Measurements from ENCODE around the gene DIDO1.
"Not testable (repeated sequence)": the region's sequence is repeated elsewhere in the genome, so short reads cannot be mapped to it uniquely, and the experiment has no call there.

DIDO1 gene

GRCh38 chr20:62858058-62858830 lies 68.1 kb downstream of the DIDO1 start:
- no peak for DNase-seq (ENCODE audit: extremely low spot score)
- no peak for TF ChIP-seq CTCF (IDR thresholded peaks at IDR 0.05; ENCODE audit: control extremely low read depth, extremely low read depth, low read depth, missing control alignments)
- ChIA-PET CTCF (interaction anchor here (0.6 to 2.5 kb wide), 4 partner anchors 9 to 347 kb away, joined by 3 to 5 read pairs (median 4); no protein-coding TSS in a partner anchor), POLR2A (no interaction called here)

- CTCF ChIA-PET, result interaction anchor here (1.2 to 1.8 kb wide), 2 partner anchors 11 to 61 kb away, joined by 3 to 5 read pairs; no protein-coding TSS in a partner anchor
- DNase-seq (ENCODE audit: extremely low spot score), result no peak
- POLR2A ChIA-PET, result interaction anchor here (0.6 kb wide), 1 partner anchor 507 kb away, joined by 3 read pairs; no protein-coding TSS in a partner anchor
- no peak for TF ChIP-seq CTCF (IDR thresholded peaks at IDR 0.05; ENCODE audit: control extremely low read depth, extremely low read depth, low read depth, missing control alignments)
Measured at GRCh38 chr20:62856931-62857619, 69.2 kb downstream of the DIDO1 start.

- ChIA-PET POLR2A (no interaction called here), CTCF (interaction anchor here (1.3 to 2.6 kb wide), 3 partner anchors 8 to 32 kb away, joined by 3 to 10 read pairs (median 5); no protein-coding TSS in a partner anchor)
- DNase-seq (ENCODE audit: extremely low spot score), result no peak
- no peak for TF ChIP-seq CTCF (IDR thresholded peaks at IDR 0.05; ENCODE audit: control extremely low read depth, extremely low read depth, low read depth, missing control alignments)
Measured at GRCh38 chr20:62855120-62855519, 71.2 kb downstream of the DIDO1 start.

GRCh38 chr20:62854121-62854520 lies 72.2 kb downstream of the DIDO1 start:
- CTCF ChIA-PET, result interaction anchor here (1.5 to 2.6 kb wide), 2 partner anchors 9 to 31 kb away, joined by 5 to 10 read pairs; no protein-coding TSS in a partner anchor
- POLR2A ChIA-PET, result no interaction called here
- TF ChIP-seq CTCF (IDR thresholded peaks at IDR 0.05; ENCODE audit: control extremely low read depth, extremely low read depth, low read depth, missing control alignments), result no peak
- no peak for DNase-seq (ENCODE audit: extremely low spot score)

- POLR2A ChIA-PET, result interaction anchor here (0.6 kb wide), 1 partner anchor 110 kb away, joined by 3 read pairs; no protein-coding TSS in a partner anchor
- DNase-seq (ENCODE audit: extremely low spot score); CTCF ChIA-PET: not testable (repeated sequence)
Measured at GRCh38 chr20:62853304-62853703, 73.0 kb downstream of the DIDO1 start.

- CTCF ChIA-PET, result no interaction called here
- DNase-seq (ENCODE audit: extremely low spot score), result no peak
- TF ChIP-seq CTCF (IDR thresholded peaks at IDR 0.05; ENCODE audit: control extremely low read depth, extremely low read depth, low read depth, missing control alignments), result no peak
- POLR2A ChIA-PET, result no interaction called here
Measured at GRCh38 chr20:62852841-62853240, 73.5 kb downstream of the DIDO1 start.

- ChIA-PET POLR2A (no interaction called here), CTCF (no interaction called here)
- DNase-seq (ENCODE audit: extremely low spot score), result no peak
- TF ChIP-seq CTCF (IDR thresholded peaks at IDR 0.05; ENCODE audit: control extremely low read depth, extremely low read depth, low read depth, missing control alignments), result no peak
Measured at GRCh38 chr20:62852196-62852595, 74.1 kb downstream of the DIDO1 start.
